PFSK-1 (cell line): ENCODE results near the gene KHNYN.

ENCODE experiments used
- FOXP2 ChIP-seq: optimal IDR thresholded peaks from 2 replicates; pipeline ENCODE3; 2011; ENCODE audit warnings: borderline replicate concordance, control low read depth, inconsistent platforms; ENCODE audit not compliant: insufficient read depth; ENCODE audit errors: extremely low read length, extremely low read depth
- POLR2AphosphoS5 ChIP-seq: IDR thresholded peaks from 2 replicates; pipeline ENCODE4 v1.6.1; 2012; ENCODE audit warnings: low read depth, mild to moderate bottlenecking, control low read depth, low read length, moderate library complexity
- SIN3A ChIP-seq: IDR thresholded peaks from 2 replicates; pipeline ENCODE4 v1.6.1; 2012; ENCODE audit warnings: mild to moderate bottlenecking, low read length, moderate library complexity, borderline replicate concordance; ENCODE audit not compliant: insufficient read depth
- TAF1 ChIP-seq: IDR thresholded peaks from 2 replicates; pipeline ENCODE4 v1.6.1; 2012; ENCODE audit warnings: low read length, control low read depth, borderline replicate concordance; ENCODE audit not compliant: insufficient read depth
- TF ChIP-seq, protein P1 (sequence below), 2 experiments: IDR thresholded peaks; 2 replicates each; pipeline versions ENCODE4 v1.6.1 to v1.8.0; 2011 to 2012; ENCODE audit warnings: low read depth in 2 of 2, low read length in 2 of 2, control low read depth in 1 of 2, inconsistent platforms in 1 of 2, mild to moderate bottlenecking in 1 of 2, moderate library complexity in 1 of 2; ENCODE audit not compliant: insufficient read depth in 1 of 2

The KHNYN gene

DNA sequence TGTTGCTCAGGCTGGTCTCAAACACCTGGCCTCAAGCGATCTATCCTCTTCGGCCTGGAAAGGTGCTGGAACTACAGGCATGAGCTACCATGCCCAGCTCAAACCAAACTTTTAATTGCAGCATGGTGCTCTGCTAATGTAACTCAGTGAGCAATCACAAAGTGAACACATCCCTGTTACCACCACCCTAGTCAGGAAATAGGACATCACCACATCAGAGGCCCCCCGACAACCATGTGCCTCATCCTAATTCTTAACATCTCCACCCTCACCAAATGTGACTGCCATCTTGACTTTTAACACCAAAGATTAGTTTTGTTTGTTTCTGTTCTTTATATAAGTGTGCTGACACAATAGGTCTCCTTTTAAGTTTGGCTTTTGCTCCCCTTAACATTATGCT lies 35.6 kb downstream of the KHNYN start:
- TF ChIP-seq FOXP2 (no peak), POLR2AphosphoS5 (no peak), SIN3A (no peak), TAF1 (no peak)
- TF ChIP-seq, protein P1, sequence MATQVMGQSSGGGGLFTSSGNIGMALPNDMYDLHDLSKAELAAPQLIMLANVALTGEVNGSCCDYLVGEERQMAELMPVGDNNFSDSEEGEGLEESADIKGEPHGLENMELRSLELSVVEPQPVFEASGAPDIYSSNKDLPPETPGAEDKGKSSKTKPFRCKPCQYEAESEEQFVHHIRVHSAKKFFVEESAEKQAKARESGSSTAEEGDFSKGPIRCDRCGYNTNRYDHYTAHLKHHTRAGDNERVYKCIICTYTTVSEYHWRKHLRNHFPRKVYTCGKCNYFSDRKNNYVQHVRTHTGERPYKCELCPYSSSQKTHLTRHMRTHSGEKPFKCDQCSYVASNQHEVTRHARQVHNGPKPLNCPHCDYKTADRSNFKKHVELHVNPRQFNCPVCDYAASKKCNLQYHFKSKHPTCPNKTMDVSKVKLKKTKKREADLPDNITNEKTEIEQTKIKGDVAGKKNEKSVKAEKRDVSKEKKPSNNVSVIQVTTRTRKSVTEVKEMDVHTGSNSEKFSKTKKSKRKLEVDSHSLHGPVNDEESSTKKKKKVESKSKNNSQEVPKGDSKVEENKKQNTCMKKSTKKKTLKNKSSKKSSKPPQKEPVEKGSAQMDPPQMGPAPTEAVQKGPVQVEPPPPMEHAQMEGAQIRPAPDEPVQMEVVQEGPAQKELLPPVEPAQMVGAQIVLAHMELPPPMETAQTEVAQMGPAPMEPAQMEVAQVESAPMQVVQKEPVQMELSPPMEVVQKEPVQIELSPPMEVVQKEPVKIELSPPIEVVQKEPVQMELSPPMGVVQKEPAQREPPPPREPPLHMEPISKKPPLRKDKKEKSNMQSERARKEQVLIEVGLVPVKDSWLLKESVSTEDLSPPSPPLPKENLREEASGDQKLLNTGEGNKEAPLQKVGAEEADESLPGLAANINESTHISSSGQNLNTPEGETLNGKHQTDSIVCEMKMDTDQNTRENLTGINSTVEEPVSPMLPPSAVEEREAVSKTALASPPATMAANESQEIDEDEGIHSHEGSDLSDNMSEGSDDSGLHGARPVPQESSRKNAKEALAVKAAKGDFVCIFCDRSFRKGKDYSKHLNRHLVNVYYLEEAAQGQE (IDR thresholded peaks at IDR 0.05; ENCODE audit: insufficient read depth in 1 of 2, low read depth in 2 of 2, low read length in 2 of 2): no peak

DNA sequence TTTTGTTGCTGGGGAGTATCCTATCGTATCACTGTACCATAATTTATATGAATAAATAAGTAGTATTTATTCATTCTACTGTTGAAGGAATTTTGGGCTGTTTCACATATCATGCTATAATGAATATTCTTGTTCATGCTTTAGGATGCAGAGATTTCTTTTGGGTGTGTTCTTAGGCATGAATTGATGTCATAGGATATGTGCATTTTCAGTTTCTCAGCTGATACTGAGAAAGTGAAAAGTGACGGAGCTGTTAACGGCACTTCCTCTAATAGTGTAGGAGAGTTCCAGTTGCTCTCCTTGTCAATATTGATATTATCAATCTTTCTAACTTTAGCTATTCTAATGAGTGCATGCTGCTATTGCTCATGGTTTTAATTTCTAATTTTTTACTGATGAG lies 36.1 kb downstream of the KHNYN start:
- no peak for TF ChIP-seq FOXP2
- no peak for TF ChIP-seq POLR2AphosphoS5
- no peak for TF ChIP-seq SIN3A
- TF ChIP-seq, protein P1 (IDR thresholded peaks at IDR 0.05; ENCODE audit: insufficient read depth in 1 of 2, low read depth in 2 of 2, low read length in 2 of 2): no peak
- no peak for TF ChIP-seq TAF1

DNA sequence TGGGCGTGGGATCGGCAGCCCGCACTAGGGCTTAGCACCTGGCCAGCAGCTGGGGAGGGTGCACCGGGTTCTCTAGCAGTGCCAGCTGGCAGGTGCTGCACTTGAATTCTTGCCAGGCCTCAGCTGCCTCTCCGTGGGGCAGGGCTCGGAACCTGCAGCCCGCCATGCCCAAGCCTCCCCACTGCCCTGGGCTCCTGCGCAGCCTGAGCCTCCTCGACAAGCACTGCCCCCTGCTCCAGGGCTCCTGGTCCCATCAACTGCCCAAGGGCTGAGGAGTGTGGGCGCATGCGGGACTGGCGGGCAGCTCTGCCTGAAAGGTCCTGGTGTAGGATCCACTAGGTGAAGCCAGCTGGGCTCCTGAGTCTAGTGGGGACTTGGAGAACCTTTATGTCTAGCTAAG lies 43.5 kb downstream of the KHNYN start:
- TF ChIP-seq SIN3A (no peak), POLR2AphosphoS5 (no peak), TAF1 (no peak), FOXP2 (no peak)
- TF ChIP-seq, protein P1 (IDR thresholded peaks at IDR 0.05; ENCODE audit: insufficient read depth in 1 of 2, low read depth in 2 of 2, low read length in 2 of 2): no peak

DNA sequence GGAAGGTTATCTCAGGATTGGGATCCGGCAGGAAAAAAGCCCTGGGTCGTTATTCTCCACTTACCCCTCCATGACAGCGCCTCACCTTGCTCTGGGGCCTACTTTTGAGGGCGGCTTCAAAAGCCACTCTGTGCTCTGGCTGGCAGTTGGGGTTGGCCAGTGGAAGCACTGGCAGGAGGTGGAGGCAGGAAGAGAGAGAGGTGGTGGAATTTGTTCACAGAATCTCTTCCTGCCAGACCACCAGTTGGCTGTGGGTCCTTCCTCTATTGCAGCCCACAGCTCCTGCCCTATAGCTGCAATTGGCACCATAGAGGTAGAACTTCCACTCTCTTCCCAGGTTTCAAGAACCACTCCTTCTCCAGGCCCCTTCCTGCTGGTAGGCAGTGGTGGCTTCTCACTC lies 45.5 kb downstream of the KHNYN start:
- TF ChIP-seq SIN3A (no peak), TAF1 (no peak), POLR2AphosphoS5 (no peak), FOXP2 (no peak)
- TF ChIP-seq, protein P1 (IDR thresholded peaks at IDR 0.05; ENCODE audit: insufficient read depth in 1 of 2, low read depth in 2 of 2, low read length in 2 of 2): no peak

DNA sequence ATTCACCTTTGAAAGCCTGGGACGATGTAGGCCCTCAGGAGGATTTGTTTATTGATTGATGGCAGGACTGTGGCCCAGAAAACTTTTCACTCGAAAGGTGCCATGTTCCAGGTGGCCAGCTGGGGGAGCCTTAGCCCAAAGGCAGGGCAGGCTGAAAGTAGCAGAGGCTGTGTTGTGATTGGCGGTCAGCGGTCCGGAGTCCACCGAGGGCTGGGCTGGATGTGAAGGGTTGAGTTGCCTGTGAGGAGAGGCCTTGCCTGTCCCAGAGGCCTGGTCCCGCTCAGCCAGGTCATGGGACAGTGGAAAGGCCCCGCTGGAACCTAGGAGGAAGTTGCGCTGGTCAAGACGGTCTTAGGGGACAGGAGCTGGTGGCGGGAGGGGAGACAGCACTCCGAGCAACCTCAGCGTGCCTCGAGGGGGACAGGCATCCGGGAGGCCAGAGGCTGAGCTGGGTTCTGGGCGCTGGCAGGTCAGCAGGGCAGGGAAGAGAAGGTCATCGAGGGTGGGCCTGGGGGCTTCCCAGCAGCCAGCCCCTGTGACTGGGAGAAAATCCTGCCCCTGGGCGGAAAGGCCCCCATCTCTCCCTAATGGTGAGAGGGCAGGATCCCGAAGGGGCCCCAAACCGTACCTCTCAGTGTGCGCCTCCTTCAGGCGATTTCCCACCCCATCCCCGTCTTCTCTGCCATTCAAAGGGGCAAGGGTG lies 52.0 kb downstream of the KHNYN start:
- TF ChIP-seq TAF1 (no peak), FOXP2 (no peak), SIN3A (no peak), POLR2AphosphoS5 (no peak)
- TF ChIP-seq, protein P1 (IDR thresholded peaks at IDR 0.05; ENCODE audit: insufficient read depth in 1 of 2, low read depth in 2 of 2, low read length in 2 of 2): no peak
